Neural cell (in vitro differentiated cells): ENCODE data around the gene PNO1. TPM values are rescaled to one million over a fixed set of nuclear protein-coding genes. Genes with fewer than 3 reads are reported as not detected.

ENCODE experiments used
- H2AFZ ChIP-seq: fragments of 200-600, 300-800 bp; sonication (generic), shearing (Covaris generic); 2 replicates; pipeline ENCODE4 v1.6.0; 2014; ENCODE audit warnings: low read depth, mild to moderate bottlenecking, antibody characterized with exemption, low read length, moderate library complexity
- H3F3A ChIP-seq: fragments of 200-600 bp; shearing (Covaris generic); 2 replicates; pipeline ENCODE4 v1.6.1; 2016; ENCODE audit warnings: mild to moderate bottlenecking, moderate library complexity, mixed read lengths, antibody characterized with exemption, low read length; ENCODE audit not compliant: insufficient read depth, poor library complexity, severe bottlenecking
- H3K27ac ChIP-seq: fragments of 200-600, 300-800 bp; sonication (generic), shearing (Covaris generic); 2 replicates; pipeline ENCODE4 v1.5.1; 2014; ENCODE audit warnings: mild to moderate bottlenecking, low read length, moderate library complexity
- H3K27me3 ChIP-seq: fragments of 300-800, 200-600 bp; sonication (generic), shearing (Covaris generic); 2 replicates; pipeline ENCODE4 v1.6.0; 2014; ENCODE audit warnings: mild to moderate bottlenecking, low read depth, low read length, moderate library complexity; ENCODE audit not compliant: insufficient read depth
- H3K36me3 ChIP-seq: fragments of 300-800, 200-600 bp; sonication (generic), shearing (Covaris generic); 2 replicates; pipeline ENCODE4 v1.5.1; 2014; ENCODE audit warnings: mild to moderate bottlenecking, antibody characterized with exemption, low read length, moderate library complexity; ENCODE audit not compliant: insufficient read depth
- H3K4me2 ChIP-seq: fragments of 300-800, 200-600 bp; sonication (generic), shearing (Covaris generic); 2 replicates; pipeline ENCODE4 v1.6.0; 2014; ENCODE audit warnings: mild to moderate bottlenecking, low read length
- H3K4me3 ChIP-seq: fragments of 300-800, 200-600 bp; sonication (generic), shearing (Covaris generic); 2 replicates; pipeline ENCODE4 v1.5.1; 2014; ENCODE audit warnings: mild to moderate bottlenecking, low read length, moderate library complexity
- H3K79me2 ChIP-seq: fragments of 200-600 bp; shearing (Covaris generic); replicated peaks from 2 replicates; pipeline ENCODE4 v1.6.0; 2014; ENCODE audit warnings: mild to moderate bottlenecking, low read length, moderate library complexity; ENCODE audit not compliant: insufficient read depth
- H3K9ac ChIP-seq: fragments of 300-800, 200-600 bp; sonication (generic), shearing (Covaris generic); 2 replicates; pipeline ENCODE4 v1.6.1; 2016; ENCODE audit warnings: mild to moderate bottlenecking, low read length, mixed read lengths
- H3K9me2 ChIP-seq: fragments of 200-600 bp; shearing (Covaris generic); 2 replicates; pipeline ENCODE4 v1.6.1; 2016; ENCODE audit warnings: mild to moderate bottlenecking, low read length, mixed read lengths; ENCODE audit not compliant: insufficient read depth
- H3K9me3 ChIP-seq: fragments of 200-600, 300-800 bp; sonication (generic), shearing (Covaris generic); 2 replicates; pipeline ENCODE4 v1.6.1; 2016; ENCODE audit warnings: mild to moderate bottlenecking, mixed run types, low read length, moderate library complexity, mixed read lengths
- H4K20me1 ChIP-seq: fragments of 200-600 bp; shearing (Covaris generic); 2 replicates; pipeline ENCODE4 v1.6.1; 2016; ENCODE audit warnings: mild to moderate bottlenecking, mixed run types; ENCODE audit not compliant: insufficient read depth
- CTCF ChIP-seq: fragments of 450-650 bp; IDR thresholded peaks from 2 replicates; pipeline ENCODE4 v1.5.1; 2014; ENCODE audit warnings: antibody characterized with exemption, mild to moderate bottlenecking, moderate library complexity; ENCODE audit not compliant: poor library complexity, severe bottlenecking
- EP300 ChIP-seq: fragments of 450-650 bp; conservative IDR thresholded peaks from 2 replicates; pipeline ENCODE4 v1.6.1; 2014; ENCODE audit warnings: antibody characterized with exemption, mild to moderate bottlenecking, moderate library complexity; ENCODE audit not compliant: poor library complexity, severe bottlenecking
- EZH2 ChIP-seq: fragments of 200-600, 300-800 bp; shearing (Covaris generic), sonication (generic); IDR thresholded peaks from 2 replicates; pipeline ENCODE4 v1.6.1; 2014; ENCODE audit warnings: antibody characterized with exemption, low read length, borderline replicate concordance, mild to moderate bottlenecking; ENCODE audit not compliant: insufficient read depth, poor library complexity, severe bottlenecking
- MXI1 ChIP-seq: fragments of 450-650 bp; conservative IDR thresholded peaks from 2 replicates; pipeline ENCODE4 v1.6.1; 2014; ENCODE audit warnings: antibody characterized with exemption, mild to moderate bottlenecking; ENCODE audit not compliant: poor library complexity, severe bottlenecking
- POLR2AphosphoS5 ChIP-seq: IDR thresholded peaks from 2 replicates; pipeline ENCODE4 v1.6.1; 2012
- SMC3 ChIP-seq: fragments of 450-650 bp; conservative IDR thresholded peaks from 2 replicates; pipeline ENCODE4 v1.6.1; 2014; ENCODE audit warnings: antibody characterized with exemption, mild to moderate bottlenecking, moderate library complexity; ENCODE audit not compliant: poor library complexity
- TAF1 ChIP-seq: IDR thresholded peaks from 2 replicates; pipeline ENCODE4 v1.6.1; 2012; ENCODE audit warnings: low read depth
- polyA plus RNA-seq: library from polyadenylated mRNA; depleted of rRNA; stranded (reverse); fragments of >200 nt; gene quantifications from 2 replicates; pipeline ENCODE4 v1.2.3, GENCODE V29; 2014
- TF ChIP-seq, protein P1 (sequence below): IDR thresholded peaks from 2 replicates; pipeline ENCODE4 v1.6.1; 2012; ENCODE audit warnings: borderline replicate concordance

The PNO1 gene
- polyA plus RNA-seq, 1 donor from 2014 or later, result 10.9 TPM

DNA sequence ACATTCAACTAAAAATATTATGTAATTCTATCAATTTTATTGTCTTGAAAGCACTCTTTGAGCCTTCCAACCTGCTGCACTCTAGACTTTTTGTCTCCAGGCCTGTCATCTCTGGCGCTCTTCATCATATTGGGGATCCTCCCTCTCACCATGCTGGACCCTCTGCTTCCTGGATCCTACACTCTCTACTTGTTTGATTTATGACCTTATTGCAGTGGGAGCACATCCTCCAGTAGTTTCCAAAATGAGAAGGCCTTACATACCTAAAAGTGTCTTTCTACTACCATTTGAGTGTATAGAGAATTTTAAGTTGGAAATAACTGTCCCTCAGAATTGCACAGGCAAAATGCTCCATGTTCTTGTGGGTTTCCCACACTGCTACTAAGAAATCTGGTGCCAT lies 25.2 kb downstream of the PNO1 start:
- H3K36me3 ChIP-seq, result no peaks in the 10 kb centered on the region

GRCh38 chr2:68185541-68186164 lies 28.0 kb downstream of the PNO1 start:
- Histone ChIP-seq H4K20me1 (no peaks in the 10 kb centered on the region), H2AFZ (no peak overlapping the region), H3K27ac (no peak overlapping the region), H3F3A (no peaks in the 10 kb centered on the region), H3K79me2 (peaks cover 4% of the 10 kb centered on the region), H3K4me2 (no peak overlapping the region), H3K9ac (no peak overlapping the region), H3K36me3 (no peaks in the 10 kb centered on the region), H3K27me3 (no peaks in the 10 kb centered on the region), H3K4me3 (no peak overlapping the region), H3K9me3 (no peaks in the 10 kb centered on the region), H3K9me2 (no peaks in the 10 kb centered on the region)
- TF ChIP-seq CTCF (peak; percentile 28), TAF1 (no peak)

More for the DNA sequence above, 25.2 kb downstream of the PNO1 start:
- Histone ChIP-seq H3K9me3 (no peaks in the 10 kb centered on the region), H2AFZ (no peak overlapping the region), H4K20me1 (no peaks in the 10 kb centered on the region), H3K9me2 (no peaks in the 10 kb centered on the region), H3F3A (no peaks in the 10 kb centered on the region), H3K27ac (no peak overlapping the region), H3K79me2 (no peaks in the 10 kb centered on the region), H3K4me2 (no peak overlapping the region), H3K4me3 (no peak overlapping the region), H3K9ac (no peak overlapping the region), H3K27me3 (no peaks in the 10 kb centered on the region)
- TF ChIP-seq SMC3 (no peak), EP300 (no peak), CTCF (no peak)

DNA sequence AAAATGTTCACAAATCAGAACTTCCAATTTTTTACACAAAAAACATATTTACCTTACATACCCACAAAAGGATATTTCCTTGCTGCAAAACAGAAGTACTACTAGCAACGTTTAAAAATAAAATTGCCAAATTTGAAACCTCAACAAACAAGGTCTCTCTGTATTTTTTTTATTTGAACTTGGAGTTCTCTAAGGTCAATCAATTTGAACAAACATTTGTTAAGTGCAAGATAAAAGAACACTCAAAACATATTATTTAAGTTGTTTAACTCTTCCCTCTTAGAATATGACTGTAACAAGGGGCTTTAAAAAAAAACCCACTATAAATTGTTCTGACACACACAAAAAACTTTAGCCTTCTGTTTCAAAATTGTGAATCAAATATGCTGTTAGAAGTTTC lies 29.6 kb downstream of the PNO1 start:
- H4K20me1 ChIP-seq, result no peaks in the 10 kb centered on the region
- no peak overlapping the region for H2AFZ ChIP-seq
- no peak overlapping the region for H3K9ac ChIP-seq
- no peak overlapping the region for H3K4me3 ChIP-seq
- H3K4me2 ChIP-seq, result no peak overlapping the region
- H3K9me2 ChIP-seq, result no peaks in the 10 kb centered on the region
- H3F3A ChIP-seq, result no peaks in the 10 kb centered on the region
- H3K27ac ChIP-seq, result no peak overlapping the region
- no peaks in the 10 kb centered on the region for H3K27me3 ChIP-seq
- H3K9me3 ChIP-seq, result no peaks in the 10 kb centered on the region
- peaks cover 4% of the 10 kb centered on the region for H3K79me2 ChIP-seq
- no peaks in the 10 kb centered on the region for H3K36me3 ChIP-seq
- no peak for TF ChIP-seq MXI1
- TF ChIP-seq POLR2AphosphoS5, result no peak
- TF ChIP-seq EZH2, result no peak
- no peak for TF ChIP-seq TAF1
- TF ChIP-seq, protein P1, sequence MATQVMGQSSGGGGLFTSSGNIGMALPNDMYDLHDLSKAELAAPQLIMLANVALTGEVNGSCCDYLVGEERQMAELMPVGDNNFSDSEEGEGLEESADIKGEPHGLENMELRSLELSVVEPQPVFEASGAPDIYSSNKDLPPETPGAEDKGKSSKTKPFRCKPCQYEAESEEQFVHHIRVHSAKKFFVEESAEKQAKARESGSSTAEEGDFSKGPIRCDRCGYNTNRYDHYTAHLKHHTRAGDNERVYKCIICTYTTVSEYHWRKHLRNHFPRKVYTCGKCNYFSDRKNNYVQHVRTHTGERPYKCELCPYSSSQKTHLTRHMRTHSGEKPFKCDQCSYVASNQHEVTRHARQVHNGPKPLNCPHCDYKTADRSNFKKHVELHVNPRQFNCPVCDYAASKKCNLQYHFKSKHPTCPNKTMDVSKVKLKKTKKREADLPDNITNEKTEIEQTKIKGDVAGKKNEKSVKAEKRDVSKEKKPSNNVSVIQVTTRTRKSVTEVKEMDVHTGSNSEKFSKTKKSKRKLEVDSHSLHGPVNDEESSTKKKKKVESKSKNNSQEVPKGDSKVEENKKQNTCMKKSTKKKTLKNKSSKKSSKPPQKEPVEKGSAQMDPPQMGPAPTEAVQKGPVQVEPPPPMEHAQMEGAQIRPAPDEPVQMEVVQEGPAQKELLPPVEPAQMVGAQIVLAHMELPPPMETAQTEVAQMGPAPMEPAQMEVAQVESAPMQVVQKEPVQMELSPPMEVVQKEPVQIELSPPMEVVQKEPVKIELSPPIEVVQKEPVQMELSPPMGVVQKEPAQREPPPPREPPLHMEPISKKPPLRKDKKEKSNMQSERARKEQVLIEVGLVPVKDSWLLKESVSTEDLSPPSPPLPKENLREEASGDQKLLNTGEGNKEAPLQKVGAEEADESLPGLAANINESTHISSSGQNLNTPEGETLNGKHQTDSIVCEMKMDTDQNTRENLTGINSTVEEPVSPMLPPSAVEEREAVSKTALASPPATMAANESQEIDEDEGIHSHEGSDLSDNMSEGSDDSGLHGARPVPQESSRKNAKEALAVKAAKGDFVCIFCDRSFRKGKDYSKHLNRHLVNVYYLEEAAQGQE, result no peak
- TF ChIP-seq SMC3, result no peak
- no peak for TF ChIP-seq EP300
- no peak for TF ChIP-seq CTCF
